Islet precursor cell (in vitro differentiated cells): Measurements from ENCODE around the gene LRRC49.
A peak's percentile ranks its signal among the peaks of the same experiment; 100 is the strongest.
"Not testable (repeated sequence)": the region's sequence is repeated elsewhere in the genome, so short reads cannot be mapped to it uniquely, and the experiment has no call there.

Experiments
- DNase-seq: peaks from one replicate; pipeline ENCODE4 v3.0.0-alpha.2; 2018

Gene LRRC49

DNA sequence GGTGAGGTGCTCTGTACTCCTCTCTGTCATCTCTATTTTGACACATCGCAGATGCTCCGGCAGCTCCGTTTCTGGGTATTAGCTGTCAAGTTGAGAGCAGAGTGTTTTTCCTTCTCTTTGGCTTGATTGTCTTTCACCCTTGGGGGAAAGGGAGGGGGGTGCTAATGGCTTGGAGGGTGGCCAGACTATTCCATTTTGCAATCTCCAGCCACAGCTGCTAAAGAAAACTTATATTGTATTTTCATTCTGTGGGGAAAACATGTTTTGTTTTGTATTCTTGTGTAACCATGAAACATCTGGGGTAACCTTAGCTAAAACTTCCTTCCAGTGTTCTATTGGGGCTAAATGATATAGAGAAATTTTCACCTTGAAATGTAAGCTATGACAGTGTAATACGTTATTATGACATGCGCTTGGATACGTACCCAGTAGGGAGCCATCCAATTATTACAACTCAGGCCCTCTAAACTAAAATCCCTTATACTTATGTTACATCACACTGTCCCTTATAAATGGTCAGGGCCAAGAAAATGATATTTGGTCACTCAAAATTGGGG is 24.6 kb upstream of the LRRC49 start:
- DNase-seq: no peak

DNA sequence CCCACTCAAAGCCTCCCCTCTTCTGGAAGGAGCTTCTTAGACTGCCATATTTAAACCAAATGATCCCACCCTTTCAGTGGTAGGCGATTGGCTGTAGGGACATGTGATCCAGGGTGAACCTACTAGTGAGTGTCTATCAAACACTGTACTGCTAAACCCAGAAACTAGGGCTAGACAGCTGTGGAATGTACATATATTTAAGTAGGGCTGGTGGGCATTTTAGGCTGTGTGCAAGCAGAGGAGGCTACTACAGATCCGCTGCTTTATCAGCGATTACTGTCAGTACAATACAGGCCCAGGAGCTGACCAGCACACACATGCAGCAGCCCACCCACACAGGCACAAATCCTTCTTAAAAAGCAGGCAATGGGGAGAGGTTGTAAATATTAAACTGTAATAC is 23.3 kb upstream of the LRRC49 start:
- no peak for DNase-seq

DNA sequence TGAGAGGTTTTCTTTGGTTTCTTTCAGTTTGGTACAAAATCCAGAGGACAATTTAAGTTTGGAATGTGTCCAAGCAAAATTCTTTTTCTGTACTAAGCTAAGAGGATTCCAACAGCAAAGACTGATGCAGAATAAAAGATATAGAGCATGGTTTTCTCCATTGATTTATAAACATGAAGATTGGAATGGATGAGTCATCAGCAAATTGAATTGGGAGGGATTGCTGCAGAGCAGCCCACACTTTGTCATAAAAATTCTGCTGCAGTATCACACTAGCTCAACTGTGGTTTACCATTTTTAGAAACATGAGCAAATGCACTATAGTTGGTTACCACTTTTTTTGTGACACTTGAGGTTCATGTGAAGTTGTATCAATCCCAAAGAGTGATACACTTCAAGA is 22.6 kb upstream of the LRRC49 start:
- no peak for DNase-seq

DNA sequence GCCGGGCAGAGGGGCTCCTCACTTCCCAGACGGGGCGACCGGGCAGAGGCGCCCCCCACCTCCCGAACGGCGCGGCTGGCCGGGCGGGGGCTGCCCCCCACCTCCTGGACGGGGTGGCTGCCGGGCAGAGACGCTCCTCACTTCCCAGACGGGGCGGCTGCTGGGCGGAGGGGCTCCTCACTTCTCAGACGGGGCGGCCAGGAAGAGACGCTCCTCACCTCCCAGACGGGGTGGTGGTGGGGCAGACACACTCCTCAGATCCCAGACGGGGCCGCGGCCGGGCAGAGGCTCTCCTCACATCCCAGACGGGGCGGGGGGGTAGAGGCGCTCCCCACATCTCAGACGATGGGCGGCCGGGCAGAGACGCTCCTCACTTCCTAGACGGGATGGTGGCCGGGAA is 21.1 kb upstream of the LRRC49 start:
- DNase-seq: not testable (repeated sequence)

DNA sequence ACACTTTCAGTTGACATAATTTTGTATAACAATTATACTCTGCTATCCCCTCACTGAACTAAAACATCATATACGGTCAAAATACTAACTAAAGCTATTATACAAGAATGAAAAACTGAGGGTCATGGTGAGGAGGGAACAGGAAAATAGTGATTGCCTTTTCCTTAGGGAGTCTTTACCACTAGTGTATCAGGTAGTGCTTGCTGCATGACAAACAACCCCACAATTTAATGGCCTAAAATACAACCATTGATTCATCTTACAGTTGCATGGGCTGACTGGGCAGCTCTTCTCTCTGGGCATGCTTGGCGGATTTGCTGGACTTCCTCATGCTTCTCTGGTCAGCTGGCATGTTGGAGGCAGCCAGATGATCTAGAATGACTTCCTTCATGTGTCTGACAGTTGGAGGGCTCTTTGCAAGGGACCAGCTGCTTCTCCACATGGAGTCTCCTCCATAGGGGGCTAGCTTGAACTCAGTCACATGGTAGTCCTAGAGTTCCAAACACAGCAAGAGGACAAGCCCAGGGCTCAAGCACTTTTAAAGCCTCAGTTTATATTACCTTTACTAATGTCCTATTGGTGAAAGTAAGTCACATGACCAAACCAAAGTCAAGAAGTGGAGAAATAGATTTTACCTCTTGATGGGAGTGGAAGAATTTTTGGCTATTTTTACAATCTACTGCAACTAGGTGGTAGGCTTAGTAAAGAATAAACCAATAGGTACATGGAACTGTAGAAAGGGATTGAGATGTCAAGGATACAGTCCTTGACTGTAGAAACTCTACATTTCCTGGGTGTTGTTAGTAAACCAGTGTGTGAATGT is 19.2 kb upstream of the LRRC49 start:
- no peak for DNase-seq

DNA sequence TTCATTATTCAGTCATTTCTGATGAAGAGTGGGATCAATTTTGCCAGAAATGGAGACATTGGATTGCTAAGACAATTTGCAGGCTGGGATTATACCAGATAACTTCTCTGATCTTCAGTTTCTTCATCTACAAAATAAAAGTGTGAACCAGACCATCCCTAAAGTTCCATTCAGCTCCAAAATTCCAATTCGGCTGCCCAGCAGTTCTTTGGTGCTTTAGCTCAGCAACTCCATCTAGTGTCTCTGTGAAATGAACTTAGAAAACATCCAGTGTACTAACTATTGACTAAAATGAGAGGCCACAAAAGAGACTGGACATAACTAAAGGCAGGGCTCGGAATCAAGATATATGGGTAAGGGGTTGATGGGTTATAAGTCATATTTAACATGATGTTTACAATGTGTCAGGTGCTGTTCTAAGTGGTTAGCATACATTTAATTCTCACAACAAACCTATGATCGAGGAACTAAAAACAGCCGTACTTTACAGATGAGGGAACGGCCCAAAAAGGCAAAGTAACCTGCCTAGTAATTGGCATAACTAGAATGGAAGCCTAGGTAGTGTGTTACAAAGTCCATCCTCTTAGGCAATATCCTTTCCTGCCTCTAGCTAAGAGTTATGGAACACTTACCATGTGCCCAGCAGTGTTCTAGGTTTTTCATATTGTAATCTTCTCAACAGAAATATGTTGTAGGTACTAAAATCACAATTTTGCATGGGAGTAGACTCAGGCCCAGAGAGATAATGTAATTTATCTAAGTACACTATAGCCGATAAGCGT is 17.4 kb upstream of the LRRC49 start:
- no peak for DNase-seq

DNA sequence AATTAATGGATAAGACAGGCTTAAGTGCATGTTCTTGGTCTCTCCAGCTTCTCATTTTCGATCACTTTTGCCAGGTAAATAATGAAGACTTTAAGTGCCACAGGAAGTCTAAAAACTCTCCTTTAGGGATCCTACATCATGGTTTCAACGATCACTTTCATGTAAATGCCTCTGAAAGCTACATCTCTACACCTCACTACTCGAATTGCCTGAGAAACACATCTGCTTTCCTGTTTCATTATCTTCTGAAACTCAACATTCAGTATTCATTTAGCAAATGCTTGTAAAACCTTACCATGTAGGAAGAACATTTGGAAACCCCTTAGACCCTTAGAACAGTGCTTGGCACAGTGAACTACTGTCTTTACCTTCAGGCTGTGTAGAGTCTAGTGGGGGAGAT is 16.6 kb upstream of the LRRC49 start:
- no peak for DNase-seq

DNA sequence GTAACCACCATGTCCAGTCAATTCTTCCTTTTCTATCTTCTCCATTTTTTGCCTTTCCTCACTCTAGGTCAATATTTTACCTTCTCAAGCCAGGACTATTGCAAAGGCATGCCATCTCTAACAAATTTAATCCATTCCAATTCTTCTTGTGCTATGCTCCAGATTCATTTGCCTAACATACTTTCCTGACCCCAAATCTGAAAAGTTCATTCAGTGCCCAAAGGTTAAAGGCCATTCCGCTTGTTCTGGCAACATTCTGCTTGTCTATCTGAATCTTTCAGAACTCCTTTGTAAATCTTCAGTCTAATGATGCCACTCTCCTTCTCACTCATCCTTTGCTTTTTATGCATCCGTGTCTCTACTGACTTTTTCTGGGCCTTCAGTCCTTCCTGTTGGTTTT is 15.9 kb upstream of the LRRC49 start:
- no peak for DNase-seq

DNA sequence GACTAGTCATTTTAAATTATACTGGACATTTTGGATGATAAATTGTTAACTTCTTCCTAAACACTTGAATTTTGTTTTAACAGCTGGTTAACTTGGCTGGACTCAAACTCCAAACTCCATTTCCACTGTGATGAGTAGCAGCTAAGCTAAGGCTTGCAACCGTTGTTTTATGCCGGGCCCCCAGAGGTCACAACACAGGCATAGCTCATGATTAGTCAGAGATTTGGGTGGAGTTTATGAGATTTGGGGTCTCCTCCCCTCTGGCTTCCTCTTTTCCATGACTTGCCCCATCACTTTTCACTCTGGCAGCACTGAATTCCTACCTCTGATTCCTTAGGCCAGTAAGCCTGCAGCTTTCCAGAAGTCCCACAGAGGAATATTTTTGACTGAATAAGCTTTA is 13.2 kb upstream of the LRRC49 start:
- no peak for DNase-seq

DNA sequence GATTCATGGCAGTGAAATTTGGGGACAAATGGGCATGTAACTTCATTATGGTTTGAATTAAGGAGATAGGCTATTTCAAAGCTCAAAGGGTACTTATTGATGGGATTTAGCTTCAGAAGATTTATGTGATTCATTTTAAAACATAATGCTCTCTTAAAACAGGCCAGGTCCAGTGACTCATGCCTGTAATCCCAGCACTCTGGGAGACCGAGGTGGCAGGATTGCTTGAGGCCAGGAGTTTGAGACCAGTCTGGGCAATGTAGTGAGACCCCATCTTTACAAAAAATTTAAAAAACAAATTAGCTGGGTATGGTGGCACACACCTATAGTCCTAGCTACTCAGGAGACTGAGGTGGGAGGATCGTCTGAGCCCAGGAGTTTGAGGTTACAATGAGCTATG is 11.8 kb upstream of the LRRC49 start:
- DNase-seq: no peak

DNA sequence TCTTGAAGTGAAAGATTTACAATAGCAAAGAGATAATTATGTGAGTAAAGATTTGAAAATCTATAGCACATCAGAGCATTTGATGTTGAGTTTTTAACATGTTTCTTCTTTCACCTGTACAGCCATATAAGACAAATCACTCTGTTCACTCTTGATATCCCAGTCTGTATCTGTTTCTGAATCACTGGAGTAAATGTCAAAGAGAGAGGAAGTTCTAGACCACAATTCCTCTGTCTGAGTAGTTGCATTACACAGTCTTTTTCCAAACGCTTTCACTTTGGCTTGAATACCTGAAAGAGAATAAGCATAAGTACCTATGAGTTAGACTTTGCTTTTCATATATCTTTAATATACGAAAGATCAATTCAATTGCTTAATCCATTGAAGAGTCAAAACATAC is 10.3 kb upstream of the LRRC49 start:
- no peak for DNase-seq

DNA sequence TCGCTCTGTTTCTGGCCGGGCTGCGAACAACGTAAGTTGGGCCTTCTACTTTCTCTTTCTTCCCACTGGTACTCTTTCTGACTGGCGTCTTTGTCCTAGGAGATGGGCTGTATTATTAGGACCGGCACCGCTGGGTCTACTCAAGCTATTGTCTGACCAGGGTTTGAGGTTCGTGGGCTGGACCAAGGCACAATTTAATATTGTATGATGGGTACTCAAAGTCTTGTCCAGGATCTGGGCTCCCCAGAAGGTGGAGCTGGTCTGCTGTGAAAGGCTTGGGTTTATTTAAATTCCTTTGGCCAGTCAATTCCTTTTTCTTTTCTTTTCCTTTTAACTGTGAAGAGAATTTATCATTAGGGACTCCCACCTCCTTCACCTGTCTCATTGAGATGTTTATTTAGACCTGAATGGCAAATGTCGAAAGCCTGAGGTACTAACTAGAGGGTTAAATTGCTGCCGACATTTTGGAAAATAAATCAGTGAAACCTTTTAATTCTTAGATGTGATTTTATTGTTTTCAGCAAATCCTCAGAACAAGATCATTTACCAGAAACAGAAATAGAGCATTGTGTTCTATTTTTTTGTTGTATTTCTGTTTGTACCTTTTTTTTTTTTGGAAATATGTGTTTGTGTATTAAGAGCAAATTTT is 410 bp downstream of the LRRC49 start:
- DNase-seq: peak; percentile 60

DNA sequence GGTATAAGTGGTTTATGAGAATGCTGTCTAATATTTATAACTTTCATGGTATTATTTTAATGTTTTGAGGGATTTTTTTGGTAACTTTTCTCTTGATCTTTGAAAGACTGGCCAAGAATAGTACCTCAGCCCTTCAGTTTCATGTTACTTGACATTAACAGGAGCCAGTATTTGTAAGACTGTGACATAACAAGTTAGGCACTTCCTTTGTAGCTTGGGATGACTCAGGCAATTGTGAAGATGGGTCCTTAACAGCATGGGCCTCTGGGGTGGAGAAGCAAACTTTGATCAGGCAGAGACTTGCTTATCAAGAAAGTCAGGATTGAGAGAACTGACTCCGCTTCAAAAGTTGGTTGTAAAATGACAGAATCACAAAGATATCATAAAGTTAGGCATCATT is 9.5 kb downstream of the LRRC49 start:
- DNase-seq: peak; percentile 79

DNA sequence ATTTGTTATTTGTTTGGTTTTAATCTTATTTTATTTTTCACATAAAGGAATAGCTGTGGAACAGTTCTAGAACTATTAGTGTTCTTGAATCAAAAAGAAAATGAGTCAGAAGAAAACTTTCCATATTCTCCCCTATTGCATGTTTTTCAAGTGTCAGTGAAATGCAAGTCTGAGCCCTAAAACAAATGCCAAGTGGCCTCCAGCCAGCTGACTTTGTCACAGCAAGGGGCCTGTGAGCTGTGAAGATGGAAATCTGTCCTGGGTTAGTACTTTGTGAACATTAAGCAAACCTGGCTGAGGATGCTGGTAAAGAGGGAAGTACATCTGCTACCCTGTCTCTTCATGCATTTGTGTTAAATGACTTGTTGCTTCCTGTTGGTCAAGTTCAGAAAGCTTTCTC is 14.2 kb downstream of the LRRC49 start:
- no peak for DNase-seq

DNA sequence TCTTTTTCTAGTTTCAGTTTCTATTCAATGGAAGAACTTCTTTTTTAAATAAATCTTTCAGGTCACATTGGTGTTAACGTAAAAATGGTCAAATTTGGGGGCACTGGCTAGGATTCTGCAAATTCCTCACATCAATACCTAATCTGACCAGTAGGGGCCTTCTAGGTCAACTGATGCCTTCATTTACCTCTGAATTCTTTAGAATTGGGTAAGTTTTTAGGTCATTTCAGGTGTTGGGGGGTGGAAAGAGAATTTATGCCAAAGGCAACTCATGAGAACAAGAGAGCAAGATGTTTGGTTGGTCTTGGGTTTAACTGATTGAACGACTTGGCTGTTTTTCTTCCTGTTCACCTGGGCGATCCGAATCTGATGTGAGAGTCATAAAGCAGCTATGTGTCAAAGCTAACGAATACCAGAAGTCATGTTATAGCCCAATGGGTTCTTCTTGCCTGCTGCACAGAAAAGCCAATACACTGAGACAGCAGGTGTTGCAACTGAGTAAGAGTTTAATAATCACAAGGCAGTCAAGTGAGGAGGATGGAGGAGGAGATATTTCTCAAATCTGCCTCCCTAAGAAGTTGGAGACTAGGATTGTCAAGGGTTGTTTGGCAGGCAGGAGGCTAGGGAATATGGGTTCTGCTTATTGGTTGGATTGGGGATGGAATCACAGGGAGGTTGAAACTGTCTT is 15.3 kb downstream of the LRRC49 start:
- DNase-seq: no peak

DNA sequence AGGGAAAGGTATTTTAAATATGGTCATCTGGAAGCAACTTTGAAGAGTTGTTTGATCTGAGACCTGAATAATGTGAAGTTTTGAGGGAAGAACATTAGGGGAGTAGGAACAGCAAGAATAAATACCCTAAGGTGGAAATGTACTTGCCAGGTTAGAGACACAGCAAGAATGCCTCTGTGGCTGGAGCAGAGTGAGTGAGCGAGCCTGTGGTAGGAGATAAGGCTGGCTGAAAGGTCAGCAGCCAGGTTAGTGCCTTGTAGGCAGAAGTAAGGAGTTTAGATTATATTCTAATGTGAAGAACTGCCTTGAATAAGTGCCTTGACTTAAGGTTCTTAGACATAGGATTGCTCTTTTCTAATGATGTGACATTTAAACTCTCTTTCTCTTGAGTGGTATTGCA is 18.3 kb downstream of the LRRC49 start:
- DNase-seq: no peak

DNA sequence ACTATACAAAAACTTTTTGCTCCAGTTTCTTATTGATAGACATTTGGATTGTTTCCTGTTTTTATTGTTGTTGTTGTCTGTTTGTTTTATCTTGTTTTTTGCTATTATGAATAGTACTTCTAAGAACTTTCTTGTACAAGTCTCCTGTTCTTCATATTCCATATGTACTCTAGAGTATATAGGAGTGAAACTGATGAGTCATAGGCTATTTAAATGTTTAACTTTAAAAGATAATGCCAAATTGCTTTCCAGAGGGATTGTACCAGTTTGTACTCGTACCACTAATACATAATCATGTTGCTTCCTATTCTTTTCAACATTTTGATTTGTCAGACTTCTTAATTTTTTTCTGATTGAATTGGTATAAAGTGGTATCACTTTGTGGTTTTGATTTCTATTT is 19.6 kb downstream of the LRRC49 start:
- no peak for DNase-seq

DNA sequence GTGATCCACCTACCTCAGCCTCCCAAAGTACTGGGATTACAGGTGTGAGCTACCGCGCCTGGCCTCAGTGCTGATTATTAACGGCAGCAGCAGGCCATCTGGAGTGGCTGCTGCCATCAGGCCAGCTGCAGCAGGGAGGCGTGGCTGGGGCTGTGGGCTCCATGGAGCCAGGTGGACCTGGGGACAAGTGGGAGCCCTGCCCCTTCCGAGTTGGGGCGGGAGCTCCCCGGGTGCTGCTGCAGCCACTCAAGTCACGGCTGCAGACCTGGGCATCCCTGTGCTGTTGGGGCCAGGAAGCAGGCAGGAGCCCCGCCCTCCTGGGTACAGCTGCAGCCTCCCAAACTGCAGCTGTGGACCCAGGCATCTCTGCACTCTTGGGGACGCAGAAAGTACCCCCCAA is 23.9 kb downstream of the LRRC49 start:
- no peak for DNase-seq

DNA sequence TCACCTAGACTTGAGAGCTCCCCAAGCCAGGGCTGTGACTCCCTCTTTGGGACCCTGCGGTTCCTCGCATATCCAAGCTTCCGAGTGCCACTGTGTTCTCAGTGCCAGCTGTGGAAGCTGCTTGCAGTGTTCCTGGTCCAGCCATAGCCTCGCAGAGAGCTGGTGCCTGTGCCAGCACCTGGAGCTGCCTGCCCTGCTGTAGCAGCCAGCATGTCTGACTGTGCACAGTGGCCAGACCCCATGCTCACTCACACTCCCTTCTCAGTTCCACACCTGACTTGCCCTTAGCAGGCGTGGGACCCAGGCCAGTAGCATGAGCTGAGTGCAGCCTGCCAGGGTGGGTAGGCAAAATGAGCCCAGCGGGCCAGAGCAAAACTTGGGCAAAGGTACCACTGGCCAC is 25.3 kb downstream of the LRRC49 start:
- no peak for DNase-seq

DNA sequence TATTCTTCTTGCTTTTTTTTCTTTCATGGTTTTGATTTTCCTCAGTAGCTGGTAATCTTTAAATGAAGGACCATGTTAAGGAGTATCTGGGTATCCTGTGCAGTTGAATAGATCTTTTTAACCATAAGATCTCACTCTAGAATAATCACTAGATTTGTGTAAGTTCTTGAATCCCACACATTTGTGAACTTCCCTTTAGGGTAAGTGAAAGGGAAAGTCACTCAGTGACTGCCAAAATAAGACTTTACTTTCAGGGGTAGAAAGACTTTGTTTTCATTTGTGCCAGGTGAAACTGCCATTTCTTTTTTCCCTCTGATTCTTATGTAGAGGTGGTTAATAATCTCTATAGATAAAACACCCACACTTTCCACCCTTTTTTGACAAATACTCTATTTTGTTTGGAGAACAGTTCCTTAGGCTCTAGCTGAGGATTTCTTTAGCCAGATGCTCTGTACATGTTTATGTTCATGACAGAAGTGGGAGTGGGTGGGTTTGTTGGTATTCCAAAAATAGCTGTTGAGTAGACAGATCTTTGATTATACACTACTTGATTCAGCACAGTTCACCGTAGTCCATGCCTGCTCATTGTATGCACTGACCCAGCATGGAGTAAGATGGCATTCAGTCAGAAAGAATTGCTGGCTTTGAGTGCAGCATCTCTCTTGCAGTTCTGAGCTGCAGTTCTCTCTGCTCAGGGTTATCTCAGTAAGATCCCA is 28.5 kb downstream of the LRRC49 start:
- DNase-seq: no peak

DNA sequence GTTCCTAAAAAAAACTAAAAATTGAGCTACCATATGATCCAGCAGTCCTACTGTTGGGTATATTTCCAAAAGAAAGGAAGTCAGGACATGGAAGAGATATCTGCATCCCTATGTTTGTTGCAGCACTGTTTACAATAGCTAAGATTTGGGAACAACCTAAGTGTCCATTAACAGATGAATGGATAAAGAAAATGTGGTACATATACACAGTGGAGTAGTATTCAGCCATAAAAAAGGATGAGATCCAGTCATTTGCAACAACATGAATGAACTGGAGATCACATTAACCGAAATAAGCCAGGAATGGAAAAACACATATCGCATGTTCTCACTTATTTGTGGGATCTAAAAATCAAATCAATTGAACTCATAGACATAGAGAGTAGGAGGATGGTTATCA is 29.5 kb downstream of the LRRC49 start:
- DNase-seq: no peak

DNA sequence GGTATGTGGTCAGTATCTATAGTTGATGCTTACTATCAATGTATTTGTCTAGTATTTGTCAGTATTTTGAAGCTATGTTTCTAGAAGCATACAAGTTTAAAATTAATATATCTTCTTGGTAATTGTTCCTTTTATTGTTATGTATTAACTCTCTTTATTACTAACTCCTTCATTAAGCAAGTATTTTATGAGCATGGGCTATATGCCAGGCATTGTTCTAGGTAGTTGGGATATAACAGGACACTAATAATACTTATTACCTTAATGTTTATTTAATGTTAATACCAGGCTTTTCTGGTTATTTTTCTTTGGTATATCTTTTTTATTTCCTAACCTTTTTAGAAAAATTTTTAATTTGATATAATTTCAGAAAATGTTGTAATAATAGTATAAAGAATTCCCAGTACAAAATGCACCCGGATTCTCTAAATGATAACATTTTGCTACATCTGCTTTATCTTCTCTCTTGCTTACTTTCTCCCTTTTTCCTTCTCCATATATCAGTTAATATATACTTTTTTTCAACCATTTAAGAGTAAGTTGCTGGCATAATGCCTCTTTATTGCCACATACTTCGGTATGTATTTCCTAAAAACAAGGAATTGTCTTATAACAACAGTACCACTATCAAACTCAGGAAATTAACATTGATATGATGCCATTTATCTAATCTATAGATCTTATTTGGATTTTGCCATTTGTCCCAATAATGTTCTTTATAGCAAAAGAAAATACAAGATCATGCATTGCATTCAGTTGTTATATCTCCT is 30.9 kb downstream of the LRRC49 start:
- DNase-seq: no peak
